ENCODE data around the gene QPRT.

- TF ChIP-seq CTCF (conservative IDR thresholded peaks at IDR 0.05 in 1 of 2, IDR thresholded peaks at IDR 0.05 in 1 of 2; ENCODE audit: extremely low read depth in 1 of 2, insufficient read depth in 1 of 2, low read depth in 1 of 2, low read length in 2 of 2) (no peak), EZH2 (IDR thresholded peaks at IDR 0.05; ENCODE audit: borderline replicate concordance, low read length) (no peak)
Observed at GRCh38 chr16:29662000-29662728, 16.8 kb upstream of the QPRT start.

Measured in mammary epithelial cell (primary cell).